Renal cortex interstitium (tissue), 11 donors: ENCODE results near the gene RASAL2. TPM values are rescaled to one million over a fixed set of nuclear protein-coding genes. Genes with fewer than 3 reads are reported as not detected.
"Not testable (repeated sequence)": the region's sequence is repeated elsewhere in the genome, so short reads cannot be mapped to it uniquely, and the experiment has no call there.

ENCODE experiments used
- DNase-seq, 11 donors: peaks; one replicate each; pipeline ENCODE4 v3.0.0-alpha.2; 2013; ENCODE audit warnings: low read depth in 9 of 11, low spot score in 4 of 11; ENCODE audit errors: extremely low read depth in 1 of 11
- polyA plus RNA-seq, 3 donors: library from polyadenylated mRNA; unstranded; fragments of 120-200 nt; gene quantifications; one replicate each; pipeline ENCODE4 v1.2.1, GENCODE V29; 2013; ENCODE audit not compliant: insufficient read length in 3 of 3

The RASAL2 gene
- polyA plus RNA-seq, 3 donors, result 18.7 to 23.2 (median 19.6) TPM

- not testable (repeated sequence) for DNase-seq
These were observed 159.7 kb downstream of the RASAL2 start for GRCh38 chr1:178253581-178253980.

- DNase-seq, result no peak
These were observed 160.5 kb downstream of the RASAL2 start for GRCh38 chr1:178254433-178254832.

- no peak for DNase-seq
These were observed 164.6 kb downstream of the RASAL2 start for GRCh38 chr1:178258536-178258935.

- peak in 3 of 11 donors; percentile 26 to 47 (median 28) for DNase-seq
These were observed 168.2 kb downstream of the RASAL2 start for GRCh38 chr1:178262120-178262500.

DNA sequence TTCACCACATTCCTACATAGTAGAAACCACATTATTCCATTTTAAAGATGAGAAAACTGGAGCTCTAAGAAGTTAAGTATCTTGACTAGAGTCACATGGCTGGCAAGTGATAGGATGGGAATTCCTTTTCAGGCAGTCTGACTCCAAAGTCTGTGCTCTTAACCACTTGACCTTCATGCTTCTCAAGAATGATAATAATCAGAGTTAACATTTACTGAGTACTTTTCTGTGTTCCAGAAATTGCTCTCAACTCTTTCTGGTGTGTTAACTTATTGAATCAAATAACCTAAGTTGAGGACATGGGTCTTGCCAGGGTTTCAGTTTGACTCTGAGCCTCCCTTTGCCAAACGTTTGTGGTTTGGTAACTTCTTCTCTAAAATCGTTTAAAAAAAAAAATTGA is 169.4 kb downstream of the RASAL2 start:
- no peak for DNase-seq

GRCh38 chr1:178266113-178266512 is 172.2 kb downstream of the RASAL2 start:
- DNase-seq, result no peak

DNA sequence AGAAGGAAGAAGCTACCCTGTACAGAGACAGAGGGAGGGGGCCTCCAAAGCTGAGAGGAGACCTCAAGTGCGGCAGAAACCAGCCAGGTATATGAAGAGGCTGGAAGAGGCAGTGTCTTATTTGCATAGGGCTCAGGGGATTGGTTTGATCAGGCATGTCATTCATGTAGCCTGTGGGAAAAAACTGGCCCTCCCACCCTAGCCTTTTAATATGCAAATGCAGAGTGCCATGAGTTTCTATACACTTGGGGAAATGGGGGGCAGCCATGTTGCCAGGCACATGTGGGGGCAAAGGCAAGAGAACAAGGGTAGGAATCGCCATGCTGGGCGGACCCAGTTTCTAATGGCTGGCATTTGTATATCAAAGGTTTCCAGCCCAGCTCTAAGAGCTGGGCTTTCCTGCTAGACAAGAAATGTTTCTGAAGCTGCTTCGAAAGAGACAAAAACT is 172.7 kb downstream of the RASAL2 start:
- no peak for DNase-seq

DNA sequence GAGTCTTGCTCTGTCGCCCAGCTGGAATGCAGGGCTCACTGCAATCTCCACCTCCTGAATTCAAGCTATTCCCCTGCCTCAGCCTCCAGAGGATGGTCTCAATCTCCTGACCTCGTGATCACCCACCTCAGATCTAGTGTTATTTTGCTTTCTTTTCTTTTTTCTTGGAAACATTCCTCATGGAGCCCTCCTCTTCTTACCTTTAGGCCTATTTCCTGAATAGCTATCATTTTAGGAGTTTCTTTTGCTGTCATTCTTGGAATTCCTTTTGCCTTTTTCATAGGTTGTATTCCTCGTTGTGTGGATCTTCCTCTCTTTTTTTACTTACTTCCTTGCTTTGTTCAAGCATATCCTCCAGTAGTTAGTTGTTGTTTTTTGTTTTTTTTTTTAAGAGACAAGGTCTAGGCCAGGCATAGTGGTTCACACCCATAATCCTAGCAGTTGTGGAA is 173.8 kb downstream of the RASAL2 start:
- DNase-seq, result peak in 1 of 11 donors; percentile 15

DNA sequence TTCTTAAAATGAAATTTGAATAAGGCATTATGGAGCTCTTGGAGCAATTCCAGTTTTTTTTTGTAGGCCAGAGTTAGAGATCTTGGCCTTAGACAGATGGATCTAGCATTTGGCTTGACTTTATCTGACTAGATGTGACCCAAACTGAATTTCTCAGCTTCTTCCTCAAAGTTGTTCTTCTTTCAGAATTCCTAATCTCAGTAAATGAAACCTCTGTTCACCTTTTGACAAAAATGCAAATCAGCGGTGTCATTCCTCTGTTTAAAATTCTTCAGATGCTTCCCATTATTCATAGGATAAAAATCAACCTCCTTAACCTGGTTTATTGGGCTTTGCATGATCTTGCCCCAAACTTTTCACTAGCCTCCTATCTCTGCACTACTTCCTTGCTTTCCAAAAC is 177.6 kb downstream of the RASAL2 start:
- DNase-seq, result no peak

DNA sequence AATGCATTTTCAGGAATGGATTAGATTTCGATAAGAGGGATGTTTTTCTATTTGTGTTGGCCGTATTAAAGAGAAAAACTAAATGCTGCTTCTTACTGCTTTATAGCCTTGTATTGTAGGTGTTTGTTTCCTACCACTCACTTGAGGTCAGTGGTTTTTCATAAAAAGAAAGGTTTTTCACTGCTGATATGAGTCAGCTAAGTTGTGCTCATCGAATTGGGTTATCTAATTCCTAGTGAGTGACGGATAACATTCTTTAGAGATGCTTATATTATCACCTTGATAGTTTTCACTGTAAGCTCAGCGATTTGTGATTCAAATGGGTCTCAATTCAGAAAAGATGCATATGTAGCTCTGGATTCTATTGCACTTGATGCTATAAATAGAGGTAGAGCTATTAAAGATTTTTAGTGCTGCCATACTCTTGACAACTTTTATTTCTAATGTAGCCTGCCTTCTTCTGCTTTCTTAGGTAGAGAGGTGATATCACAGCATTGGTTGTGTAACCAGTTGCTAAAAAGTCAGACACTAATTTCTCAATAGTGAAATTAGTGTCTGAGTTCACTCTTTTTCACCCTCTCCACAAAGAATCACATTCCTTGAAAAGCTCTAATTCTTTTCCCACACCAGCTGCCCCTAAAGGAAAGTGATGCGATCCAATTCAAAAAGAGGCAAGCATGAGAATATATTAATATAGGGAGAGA is 180.0 kb downstream of the RASAL2 start:
- DNase-seq, result no peak

GRCh38 chr1:178275049-178275448 is 181.1 kb downstream of the RASAL2 start:
- DNase-seq, result no peak

DNA sequence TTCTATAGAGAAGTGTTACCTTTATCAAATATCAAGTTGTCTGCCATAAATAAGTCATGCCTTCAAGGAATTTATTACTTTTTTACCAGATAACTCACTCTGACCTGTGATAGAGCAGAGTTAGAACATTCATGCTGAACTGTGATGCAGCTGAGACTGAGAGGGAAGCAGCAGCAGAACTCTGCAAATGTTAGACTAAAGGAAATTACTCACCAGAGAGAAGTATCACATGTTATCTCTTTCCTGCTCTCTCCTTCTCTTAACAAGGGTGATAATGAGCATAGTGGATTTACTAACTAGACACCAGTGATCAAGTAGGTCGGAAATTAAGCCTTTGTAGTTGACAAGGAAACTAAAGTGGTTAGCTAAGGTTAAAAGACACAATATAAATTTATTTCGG is 181.6 kb downstream of the RASAL2 start:
- no peak for DNase-seq

DNA sequence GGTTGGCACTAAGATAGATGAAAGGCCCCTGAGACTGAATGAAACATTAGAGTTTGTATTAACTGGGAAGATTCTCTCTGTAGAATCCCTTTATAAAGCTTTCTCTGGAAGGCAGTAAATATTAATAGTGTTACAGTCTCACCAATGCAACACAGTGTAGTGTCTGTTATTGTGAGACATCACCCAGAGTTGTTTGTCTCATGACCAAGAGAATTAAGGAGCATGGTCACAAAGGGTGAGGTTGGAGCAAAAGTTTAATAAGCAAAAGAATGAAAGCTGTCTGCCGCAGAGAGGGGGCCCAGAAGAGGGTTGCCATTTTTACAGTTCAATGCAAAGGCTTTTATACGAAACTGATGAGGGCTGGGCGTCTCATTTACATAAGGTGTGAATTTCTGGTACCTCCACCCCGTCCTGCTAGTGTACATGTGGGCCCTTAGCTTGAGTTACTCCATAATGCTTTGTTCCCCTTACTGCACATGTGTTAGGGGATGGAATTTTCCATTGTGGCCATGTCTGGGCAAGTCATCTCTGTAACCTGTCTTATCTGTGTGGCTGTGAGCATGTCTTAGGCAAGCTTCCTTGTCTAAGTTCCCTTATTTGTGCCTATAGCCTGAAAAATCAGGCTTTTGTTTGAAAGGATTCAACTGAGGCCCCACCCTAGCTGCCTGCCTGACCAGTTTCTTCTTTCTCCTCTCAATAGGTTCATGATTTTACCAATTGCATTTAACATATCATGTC is 184.1 kb downstream of the RASAL2 start:
- no peak for DNase-seq

DNA sequence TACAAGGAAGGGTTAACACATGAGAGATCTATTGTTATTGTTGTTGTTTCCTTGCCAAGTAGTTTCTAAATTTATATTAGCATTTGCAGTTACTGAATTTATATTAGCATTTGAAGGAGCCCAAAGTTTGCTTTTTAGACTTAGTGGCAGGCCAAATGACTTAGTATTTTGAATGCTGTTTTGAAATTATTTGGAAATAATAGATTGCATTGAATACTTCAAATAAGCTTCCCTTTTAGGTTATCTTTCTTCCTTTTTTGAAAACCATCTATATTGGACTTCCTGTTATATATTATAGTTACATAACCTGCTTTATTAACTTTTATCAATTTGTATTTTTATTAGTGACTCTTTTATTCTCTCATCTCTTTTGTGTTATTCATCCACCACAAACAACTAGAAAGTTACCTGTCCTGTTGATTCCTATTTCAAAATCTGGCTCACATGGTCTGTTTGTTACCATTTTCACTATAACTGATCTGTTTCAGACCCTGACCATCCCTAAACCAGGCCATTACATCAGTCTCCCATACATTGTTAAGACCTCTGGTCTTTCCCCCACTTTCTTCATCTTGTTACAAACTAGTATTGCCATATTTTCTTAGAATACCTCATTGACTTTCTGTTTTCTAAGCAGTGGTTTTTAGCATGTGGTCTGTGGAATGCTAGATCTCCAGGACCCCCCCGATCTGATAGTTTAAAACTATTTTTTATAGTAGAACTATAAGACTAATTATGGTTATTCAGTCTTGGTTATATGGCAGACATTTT is 185.2 kb downstream of the RASAL2 start:
- no peak for DNase-seq

- peak in 1 of 11 donors; percentile 15 for DNase-seq
These were observed 189.1 kb downstream of the RASAL2 start for GRCh38 chr1:178282949-178283367.

DNA sequence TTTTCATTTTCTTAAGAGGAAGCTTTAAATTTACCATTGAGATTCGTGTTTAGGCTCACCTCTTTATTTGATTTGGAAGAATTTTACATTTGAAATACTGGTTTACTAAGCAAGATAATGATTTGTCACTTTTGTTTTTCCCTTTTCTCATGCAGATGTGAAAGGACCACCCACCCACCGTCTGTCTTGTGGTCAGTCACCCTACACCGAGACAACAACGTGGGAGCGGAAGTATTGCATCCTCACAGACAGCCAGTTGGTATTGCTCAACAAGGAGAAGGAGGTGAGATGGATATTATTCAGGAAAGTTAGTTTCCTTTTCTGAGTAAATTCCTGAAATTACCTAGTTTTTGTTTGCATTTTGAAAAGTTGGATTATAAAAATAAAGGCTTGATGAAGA is 189.5 kb downstream of the RASAL2 start:
- DNase-seq, result no peak

DNA sequence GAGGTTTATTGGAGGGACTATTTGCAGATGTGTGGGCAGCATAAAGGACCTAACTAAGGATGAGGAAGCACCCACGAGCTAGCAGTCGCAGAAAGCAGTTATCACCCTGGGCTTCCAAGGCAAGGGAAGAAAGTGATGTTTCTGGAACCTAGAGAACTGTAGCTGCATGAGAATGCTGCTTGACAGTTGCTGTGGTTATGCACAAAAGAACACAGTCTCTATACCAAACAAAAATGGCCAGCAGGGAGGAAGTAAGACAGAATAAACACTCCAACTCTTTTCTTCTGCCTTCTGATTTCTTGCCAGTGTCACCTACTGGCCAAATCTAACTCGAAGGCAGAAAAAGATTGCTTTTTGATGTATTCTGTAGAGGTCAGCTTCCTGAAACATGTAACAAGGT is 190.2 kb downstream of the RASAL2 start:
- no peak for DNase-seq

GRCh38 chr1:178291166-178291565 is 197.3 kb downstream of the RASAL2 start:
- DNase-seq, result no peak

DNA sequence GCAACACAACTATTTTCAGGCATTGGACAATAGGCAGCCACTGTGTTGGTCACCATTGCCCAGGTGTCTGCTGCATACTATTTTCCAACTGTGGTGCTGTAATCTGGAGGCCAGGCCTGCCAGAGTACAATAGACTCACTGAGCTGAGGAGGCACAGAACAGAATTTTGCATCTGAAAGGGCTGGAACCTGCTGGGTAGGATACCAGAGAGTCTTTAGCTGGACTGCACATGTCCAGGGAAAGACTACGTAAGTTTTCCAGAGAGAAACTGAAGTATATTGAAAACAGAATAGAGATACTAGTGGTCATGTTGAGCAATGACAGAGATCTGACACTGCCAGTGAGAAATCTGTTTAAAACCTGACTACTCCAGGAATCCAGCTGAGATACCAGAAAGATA is 200.8 kb downstream of the RASAL2 start:
- no peak for DNase-seq

DNA sequence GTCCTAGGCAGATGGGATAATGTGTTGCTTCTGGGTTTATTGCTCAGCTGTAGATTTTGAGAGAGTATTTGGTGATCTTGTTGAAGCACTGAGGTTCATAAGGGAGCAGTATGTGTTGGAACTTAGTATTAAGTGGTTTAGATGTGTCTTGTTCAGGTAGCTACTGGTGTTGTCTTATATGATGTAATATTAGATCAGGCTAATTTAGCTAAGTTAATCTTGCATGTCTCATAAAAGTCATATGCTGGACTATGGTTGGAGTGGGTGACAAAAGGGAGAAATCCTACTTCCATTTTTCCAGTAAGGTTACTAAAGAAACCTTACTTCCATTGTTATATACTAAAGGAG is 206.4 kb downstream of the RASAL2 start:
- no peak for DNase-seq
